K562 (cell line): Measurements from ENCODE around the gene TBC1D17. TPM values are rescaled to one million over a fixed set of nuclear protein-coding genes. Genes with fewer than 3 reads are reported as not detected.

ENCODE experiments used
- ATAC-seq: fragments of 200-7000 bp; cut with Tn5 transposase; 3 replicates; pipeline ENCODE4 v1.9.1; 2020; ENCODE audit warnings: moderate library complexity
- BruUV-seq: library from RNA; stranded (reverse); fragments of 400-500 nt; replicated peaks from 2 replicates; lab custom pipeline; 2021; lab: Mats Ljungman, UMichigan
- CTCF ChIA-PET: fragments of 300-600 bp; formaldehyde crosslinking; extraction: SDS; loops from one replicate; lab custom pipeline; 2021; ENCODE audit warnings: low intra/inter-chr PET ratio; lab: Yijun Ruan, JAX
- POLR2A ChIA-PET: fragments of 300-600, 350-650 bp; sonication (Branson Sonifier 250); formaldehyde crosslinking; extraction: SDS; loops from one replicate; lab custom pipeline; 2021; ENCODE audit warnings: antibody characterized with exemption, inconsistent platforms; lab: Yijun Ruan, JAX
- DNase-seq, 4 experiments: peaks; one replicate each; pipeline versions ENCODE4 v3.0.0 to v3.0.0-alpha.2; 2011 to 2018; ENCODE audit warnings: low spot score in 3 of 4, mixed read lengths in 3 of 4; ENCODE audit errors: extremely low read depth in 1 of 4
- FAIRE-seq: peaks from 2 replicates; lab custom pipeline; 2011; peaks lifted over from hg19 to GRCh38; lab: Jason Lieb, UNC
- H2AFZ ChIP-seq: 2 replicates; pipeline ENCODE4 v1.6.0; 2011; ENCODE audit warnings: low read depth, low read length, control low read depth, inconsistent platforms
- H3K27ac ChIP-seq: fragments of 200-600 bp; 3 replicates; pipeline ENCODE4 v1.8.0; 2011; ENCODE audit warnings: low read depth, mild to moderate bottlenecking, control low read depth, inconsistent platforms, low read length, moderate library complexity, mixed read lengths; ENCODE audit errors: extremely low read depth
- H3K27me3 ChIP-seq, 2 experiments: fragments of 300-600 bp in 1 of 2; 2 replicates in 1 of 2; 3 replicates in 1 of 2; pipeline versions ENCODE4 v1.6.0 to v1.8.0; 2011; ENCODE audit warnings: inconsistent platforms in 2 of 2, low read length in 2 of 2, mild to moderate bottlenecking in 1 of 2, mixed read lengths in 1 of 2, moderate library complexity in 1 of 2; ENCODE audit not compliant: control insufficient read depth in 2 of 2, insufficient read depth in 2 of 2
- H3K36me3 ChIP-seq: fragments of 300-600 bp; 3 replicates; pipeline ENCODE4 v1.8.0; 2011; ENCODE audit warnings: mild to moderate bottlenecking, low read length, inconsistent platforms; ENCODE audit not compliant: control insufficient read depth, insufficient read depth
- H3K4me1 ChIP-seq, 2 experiments: fragments of 200-600 bp in 1 of 2; replicated peaks in 1 of 2; 2 replicates in 1 of 2; 3 replicates in 1 of 2; pipeline versions ENCODE4 v1.5.1 to v1.8.0; 2011; ENCODE audit warnings: inconsistent platforms in 2 of 2, low read length in 2 of 2, mild to moderate bottlenecking in 1 of 2, mixed read lengths in 1 of 2, moderate library complexity in 1 of 2; ENCODE audit not compliant: control insufficient read depth in 2 of 2, insufficient read depth in 2 of 2
- H3K4me2 ChIP-seq: 2 replicates; pipeline ENCODE4 v1.6.1; 2011; ENCODE audit warnings: low read length, control low read depth, inconsistent platforms, mixed read lengths; ENCODE audit not compliant: insufficient read depth
- H3K4me3 ChIP-seq: fragments of 200-600 bp; sonication (generic), shearing (Covaris generic); 2 replicates; pipeline ENCODE4 v1.5.1; 2016; ENCODE audit warnings: control low read depth, inconsistent platforms
- H3K79me2 ChIP-seq: fragments of 200-600 bp; 3 replicates; pipeline ENCODE4 v1.8.0; 2011; ENCODE audit warnings: low read length, inconsistent platforms; ENCODE audit not compliant: control insufficient read depth, insufficient read depth
- H3K9ac ChIP-seq, 2 experiments: 2 replicates each; pipeline versions ENCODE4 v1.6.0 to v1.6.1; 2011; ENCODE audit warnings: low read depth in 2 of 2, low read length in 2 of 2, control low read depth in 1 of 2, inconsistent platforms in 1 of 2, mild to moderate bottlenecking in 1 of 2, mixed read lengths in 1 of 2; ENCODE audit not compliant: insufficient read depth in 1 of 2
- H3K9me1 ChIP-seq: one replicate; pipeline ENCODE4 v1.6.0; 2011; ENCODE audit warnings: inconsistent platforms, mild to moderate bottlenecking, low read length, moderate library complexity; ENCODE audit not compliant: control insufficient read depth, insufficient read depth
- H3K9me3 ChIP-seq: replicated peaks from 2 replicates; pipeline ENCODE4 v1.5.1; 2011; ENCODE audit warnings: low read depth, low read length, inconsistent platforms; ENCODE audit not compliant: control insufficient read depth, insufficient read depth
- H4K20me1 ChIP-seq: replicated peaks from 2 replicates; pipeline ENCODE4 v1.6.1; 2011; ENCODE audit warnings: low read length, inconsistent platforms, mixed read lengths; ENCODE audit not compliant: control insufficient read depth, insufficient read depth
- MBD2 ChIP-seq: sonication (generic); IDR thresholded peaks from 2 replicates; pipeline ENCODE4 v1.6.1; 2016; ENCODE audit warnings: low read depth, borderline replicate concordance
- RBFOX2 ChIP-seq: fragments of 200-400 bp; formaldehyde crosslinking; IDR thresholded peaks from 2 replicates; pipeline ENCODE4 v1.6.1; 2017; ENCODE audit warnings: low read depth, mild to moderate bottlenecking, low read length, moderate library complexity
- ZBTB11 ChIP-seq, 3 experiments: fragments of 200-800 bp in 1 of 3; fragments of 250-450 bp in 1 of 3; fragments of 450-650 bp in 1 of 3; sonication (Bioruptor Pico) in 1 of 3; sonication (Bioruptor generic) in 1 of 3; formaldehyde crosslinking in 1 of 3; IDR thresholded peaks; 2 replicates each; pipeline versions ENCODE4 v1.6.1 to v1.8.0; 2016 to 2022; ENCODE audit warnings: mild to moderate bottlenecking in 2 of 3, missing genetic modification characterization in 2 of 3, missing compliant biosample characterization in 1 of 3, moderate library complexity in 1 of 3
- WGBS: fragments of 100-300 bp; shearing (Covaris generic); methylation state at CpG from one replicate; pipeline ENCODE4 v1.1.6; 2016; ENCODE audit warnings: low coverage, mixed read lengths; ENCODE audit not compliant: insufficient coverage; ENCODE audit errors: missing lambda C conversion rate; 5-methylcytosine and 5-hydroxymethylcytosine counted together
- in situ Hi-C: fragments of 300-500 bp; cut with MboI; formaldehyde crosslinking; loops from 4 replicates; pipeline ENCODE4 v1.15.0; 2018; ENCODE audit warnings: inconsistent platforms, mixed read lengths
- intact Hi-C: fragments of 100-400 bp; cut with micrococcal nuclease; formaldehyde crosslinking; loops from 2 replicates; pipeline ENCODE4 v1.14.2; 2022
- polyA plus RNA-seq, 8 experiments: library from polyadenylated mRNA; depleted of rRNA in 4 of 8; stranded (reverse) in 5 of 8; unstranded in 3 of 8; fragments of >200 nt; fragmentation: Nextera tagmentation in 2 of 8; fragmentation: Illumina TruSeq in 1 of 8; extraction: Ambion mirVana in 2 of 8; extraction: Trizol in 1 of 8; gene quantifications; 2 replicates each; pipeline versions ENCODE4 v1.2.1 to v1.2.3, GENCODE V29; 2011 to 2014; ENCODE audit warnings: inconsistent platforms in 1 of 8, missing spikeins in 1 of 8
- total RNA-seq, 7 experiments: library from RNA; depleted of rRNA in 6 of 7; stranded (reverse); fragments of >200 nt in 6 of 7; fragmentation: Illumina TruSeq in 2 of 7; extraction: Trizol in 2 of 7; gene quantifications; 2 replicates each; pipeline versions ENCODE4 v1.2.1 to v1.2.3, GENCODE V29; 2011 to 2021; ENCODE audit warnings: low replicate concordance in 1 of 7

Gene TBC1D17
- total and polyA plus RNA-seq, 9 of the 15 experiments (the other 6 are each of a cell fraction or from before 2014, with no cell fraction given), result 0.42 to 16.0 (median 3.8) TPM

- TF ChIP-seq RBFOX2 (peak; percentile 68), MBD2 (no peak), ZBTB11 (CRISPR knock-in tag; IDR thresholded peaks at IDR 0.05) (no peak)
- no peak for DNase-seq
- FAIRE-seq, result no peak
- H4K20me1 ChIP-seq, result peaks cover 28% of the 10 kb centered on the region
- peaks cover 9% of the 10 kb centered on the region for H3K9me1 ChIP-seq
- BruUV-seq, result no TSS peak
- peaks cover 95% of the 10 kb centered on the region for H3K79me2 ChIP-seq
- ATAC-seq, result no peak
- H3K36me3 ChIP-seq, result peaks cover 96% of the 10 kb centered on the region
- in situ Hi-C loops (no loop called here), intact Hi-C loops (no loop called here)
- no peak overlapping the region for H3K4me2 ChIP-seq
- no peak overlapping the region; the same call in 2 of the 3 replicates for H3K27ac ChIP-seq
- peaks cover 22 to 45% of the 10 kb centered on the region in 2 experiments for H3K4me1 ChIP-seq
- peak overlapping the region in 1 of 2 experiments; percentile 75; a peak in 1 of 4 replicates for H3K9ac ChIP-seq
- H2AFZ ChIP-seq, result no peak overlapping the region
- H3K27me3 ChIP-seq, result no peaks in the 10 kb centered on the region
- H3K4me3 ChIP-seq, result no peak overlapping the region
- WGBS, result 89% methylated on average over 21 of the region's 22 CpGs
- POLR2A ChIA-PET, result interaction anchor here (0.6 to 1.2 kb wide), 5 partner anchors 8 to 797 kb away, joined by 3 to 6 read pairs (median 4); no protein-coding TSS in a partner anchor
- no peaks in the 10 kb centered on the region for H3K9me3 ChIP-seq
- CTCF ChIA-PET, result no interaction called here
Observed at GRCh38 chr19:49921871-49922795, 44.6 kb downstream of the TBC1D17 start.
